Measurements from ENCODE around the gene BTBD8. TPM values are rescaled to one million over a fixed set of nuclear protein-coding genes. Genes with fewer than 3 reads are reported as not detected.

BTBD8 gene
- total and polyA plus RNA-seq, 2 experiments from 2014 or later = 2.9 to 4.1 TPM

DNA sequence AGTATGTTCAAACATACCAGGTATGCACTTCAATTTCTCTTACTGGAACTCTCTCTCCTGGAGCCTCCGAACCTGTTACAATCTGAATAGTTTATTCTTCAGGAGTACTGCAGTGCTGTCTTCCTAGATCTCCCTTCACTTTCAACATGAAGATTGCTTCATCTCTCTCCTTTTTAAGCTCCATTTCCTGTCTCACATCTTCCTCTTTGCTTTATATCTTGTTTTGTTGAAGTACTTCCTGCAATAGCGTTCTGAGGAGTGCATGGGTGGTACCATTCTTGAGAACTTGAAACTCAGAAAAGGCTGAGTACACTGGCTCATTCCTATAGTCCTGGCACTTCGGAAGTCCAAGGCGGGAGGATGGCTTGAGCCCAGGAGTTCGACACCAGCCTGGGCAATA is 121.8 kb downstream of the BTBD8 start:
- no peak for ATAC-seq
- H3K36me3 ChIP-seq (ENCODE audit: insufficient read depth) = no peaks in the 10 kb centered on the region
- H4K20me1 ChIP-seq (replicated peaks; ENCODE audit: insufficient read depth) = no peaks in the 10 kb centered on the region
- no peaks in the 10 kb centered on the region for H3F3A ChIP-seq (replicated peaks; ENCODE audit: low read depth)
- no peaks in the 10 kb centered on the region for H3K79me2 ChIP-seq (replicated peaks; ENCODE audit: insufficient read depth)
- Mint-ChIP-seq H3K27ac (no peak overlapping the region), H3K4me3 (no peak overlapping the region), H3K9me3 (no peaks in the 10 kb centered on the region), H3K27me3 (ENCODE audit: insufficient read depth, low read depth, poor library complexity) (peaks cover 2% of the 10 kb centered on the region), H3K4me1 (no peaks in the 10 kb centered on the region), H3K36me3 (ENCODE audit: low read depth) (no peaks in the 10 kb centered on the region)
- H3K27me3 ChIP-seq (ENCODE audit: insufficient read depth) = no peaks in the 10 kb centered on the region
- peak overlapping the region; percentile 24; the same call in 1 of the 2 replicates for H2AFZ ChIP-seq
- H3K9me2 ChIP-seq (ENCODE audit: insufficient read depth) = no peaks in the 10 kb centered on the region
- H3K4me3 ChIP-seq = no peak overlapping the region
- no peak for DNase-seq (ENCODE audit: low spot score)
- no peak overlapping the region for H3K4me2 ChIP-seq
- TF ChIP-seq ZNF462 (CRISPR knock-in tag; IDR thresholded peaks at IDR 0.05) = no peak
- TF ChIP-seq ETS1 (IDR thresholded peaks at IDR 0.05) = no peak
- TF ChIP-seq ZNF331 (CRISPR knock-in tag; IDR thresholded peaks at IDR 0.05; ENCODE audit: low read depth) = no peak
- no peak for TF ChIP-seq STAT1 (IDR thresholded peaks at IDR 0.05; ENCODE audit: unreplicated experiment)
- no peak for TF ChIP-seq POLR2AphosphoS5 (IDR thresholded peaks at IDR 0.05; ENCODE audit: low read depth)
- TF ChIP-seq, protein P1, sequence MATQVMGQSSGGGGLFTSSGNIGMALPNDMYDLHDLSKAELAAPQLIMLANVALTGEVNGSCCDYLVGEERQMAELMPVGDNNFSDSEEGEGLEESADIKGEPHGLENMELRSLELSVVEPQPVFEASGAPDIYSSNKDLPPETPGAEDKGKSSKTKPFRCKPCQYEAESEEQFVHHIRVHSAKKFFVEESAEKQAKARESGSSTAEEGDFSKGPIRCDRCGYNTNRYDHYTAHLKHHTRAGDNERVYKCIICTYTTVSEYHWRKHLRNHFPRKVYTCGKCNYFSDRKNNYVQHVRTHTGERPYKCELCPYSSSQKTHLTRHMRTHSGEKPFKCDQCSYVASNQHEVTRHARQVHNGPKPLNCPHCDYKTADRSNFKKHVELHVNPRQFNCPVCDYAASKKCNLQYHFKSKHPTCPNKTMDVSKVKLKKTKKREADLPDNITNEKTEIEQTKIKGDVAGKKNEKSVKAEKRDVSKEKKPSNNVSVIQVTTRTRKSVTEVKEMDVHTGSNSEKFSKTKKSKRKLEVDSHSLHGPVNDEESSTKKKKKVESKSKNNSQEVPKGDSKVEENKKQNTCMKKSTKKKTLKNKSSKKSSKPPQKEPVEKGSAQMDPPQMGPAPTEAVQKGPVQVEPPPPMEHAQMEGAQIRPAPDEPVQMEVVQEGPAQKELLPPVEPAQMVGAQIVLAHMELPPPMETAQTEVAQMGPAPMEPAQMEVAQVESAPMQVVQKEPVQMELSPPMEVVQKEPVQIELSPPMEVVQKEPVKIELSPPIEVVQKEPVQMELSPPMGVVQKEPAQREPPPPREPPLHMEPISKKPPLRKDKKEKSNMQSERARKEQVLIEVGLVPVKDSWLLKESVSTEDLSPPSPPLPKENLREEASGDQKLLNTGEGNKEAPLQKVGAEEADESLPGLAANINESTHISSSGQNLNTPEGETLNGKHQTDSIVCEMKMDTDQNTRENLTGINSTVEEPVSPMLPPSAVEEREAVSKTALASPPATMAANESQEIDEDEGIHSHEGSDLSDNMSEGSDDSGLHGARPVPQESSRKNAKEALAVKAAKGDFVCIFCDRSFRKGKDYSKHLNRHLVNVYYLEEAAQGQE (IDR thresholded peaks at IDR 0.05; ENCODE audit: unreplicated experiment) = no peak
- no peak for TF ChIP-seq EZH2 (IDR thresholded peaks at IDR 0.05; ENCODE audit: low read depth, unreplicated experiment)
- TF ChIP-seq, protein P2, sequence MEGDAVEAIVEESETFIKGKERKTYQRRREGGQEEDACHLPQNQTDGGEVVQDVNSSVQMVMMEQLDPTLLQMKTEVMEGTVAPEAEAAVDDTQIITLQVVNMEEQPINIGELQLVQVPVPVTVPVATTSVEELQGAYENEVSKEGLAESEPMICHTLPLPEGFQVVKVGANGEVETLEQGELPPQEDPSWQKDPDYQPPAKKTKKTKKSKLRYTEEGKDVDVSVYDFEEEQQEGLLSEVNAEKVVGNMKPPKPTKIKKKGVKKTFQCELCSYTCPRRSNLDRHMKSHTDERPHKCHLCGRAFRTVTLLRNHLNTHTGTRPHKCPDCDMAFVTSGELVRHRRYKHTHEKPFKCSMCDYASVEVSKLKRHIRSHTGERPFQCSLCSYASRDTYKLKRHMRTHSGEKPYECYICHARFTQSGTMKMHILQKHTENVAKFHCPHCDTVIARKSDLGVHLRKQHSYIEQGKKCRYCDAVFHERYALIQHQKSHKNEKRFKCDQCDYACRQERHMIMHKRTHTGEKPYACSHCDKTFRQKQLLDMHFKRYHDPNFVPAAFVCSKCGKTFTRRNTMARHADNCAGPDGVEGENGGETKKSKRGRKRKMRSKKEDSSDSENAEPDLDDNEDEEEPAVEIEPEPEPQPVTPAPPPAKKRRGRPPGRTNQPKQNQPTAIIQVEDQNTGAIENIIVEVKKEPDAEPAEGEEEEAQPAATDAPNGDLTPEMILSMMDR (conservative IDR thresholded peaks at IDR 0.05; ENCODE audit: low read depth in 2 of 2) = no peak
- H3K4me1 ChIP-seq (ENCODE audit: insufficient read depth) = no peaks in the 10 kb centered on the region
- no peak overlapping the region for H3K27ac ChIP-seq (ENCODE audit: low read depth)
